GM23338 (cell line): ENCODE measurements around the gene PRPF6. TPM values are rescaled to one million over a fixed set of nuclear protein-coding genes. Genes with fewer than 3 reads are reported as not detected.

Experiments used
- ATAC-seq: fragments of 200-7000 bp; cut with Tn5 transposase; 3 replicates; pipeline ENCODE4 v1.9.1; 2020
- DNase-seq: peaks from one replicate; pipeline ENCODE4 v3.0.0-alpha.2; 2015; ENCODE audit warnings: low spot score
- H2AFZ ChIP-seq: fragments of 200-600 bp; sonication (generic); 2 replicates; pipeline ENCODE4 v1.8.0; 2016; ENCODE audit warnings: antibody characterized with exemption, mild to moderate bottlenecking, moderate library complexity
- H3F3A ChIP-seq: fragments of 200-600 bp; sonication (generic); replicated peaks from 2 replicates; pipeline ENCODE4 v1.8.0; 2017; ENCODE audit warnings: antibody characterized with exemption, mixed run types, low read depth
- H3K27ac ChIP-seq: fragments of 200-600 bp; sonication (generic); 2 replicates; pipeline ENCODE4 v1.6.1; 2016; ENCODE audit warnings: low read depth
- H3K27me3 ChIP-seq: fragments of 200-600 bp; sonication (generic); 2 replicates; pipeline ENCODE4 v1.8.0; 2016; ENCODE audit warnings: mild to moderate bottlenecking, mixed run types, moderate library complexity; ENCODE audit not compliant: insufficient read depth
- H3K36me3 ChIP-seq: fragments of 200-600 bp; sonication (generic); 2 replicates; pipeline ENCODE4 v1.8.0; 2016; ENCODE audit warnings: mild to moderate bottlenecking; ENCODE audit not compliant: insufficient read depth
- H3K4me1 ChIP-seq: fragments of 200-600 bp; sonication (generic); 2 replicates; pipeline ENCODE4 v1.8.0; 2016; ENCODE audit warnings: mild to moderate bottlenecking, moderate library complexity; ENCODE audit not compliant: insufficient read depth
- H3K4me2 ChIP-seq: fragments of 200-600 bp; sonication (generic); 2 replicates; pipeline ENCODE4 v1.7.1; 2017; ENCODE audit warnings: mixed run types
- H3K4me3 ChIP-seq: fragments of 200-600 bp; sonication (generic); 2 replicates; pipeline ENCODE4 v1.6.1; 2016; ENCODE audit warnings: mixed run types
- H3K79me2 ChIP-seq: fragments of 200-600 bp; sonication (generic); replicated peaks from 2 replicates; pipeline ENCODE4 v1.8.0; 2017; ENCODE audit warnings: mild to moderate bottlenecking; ENCODE audit not compliant: insufficient read depth
- H3K9me2 ChIP-seq: fragments of 200-600 bp; sonication (generic); 2 replicates; pipeline ENCODE4 v1.8.0; 2017; ENCODE audit not compliant: insufficient read depth
- H4K20me1 ChIP-seq: fragments of 200-600 bp; sonication (generic); replicated peaks from 2 replicates; pipeline ENCODE4 v1.8.0; 2017; ENCODE audit warnings: mild to moderate bottlenecking; ENCODE audit not compliant: insufficient read depth
- H3K27ac Mint-ChIP-seq: 2 replicates; pipeline ENCODE4 v1.8.0; 2020; ENCODE audit warnings: inconsistent platforms, mild to moderate bottlenecking, moderate library complexity, mixed read lengths
- H3K27me3 Mint-ChIP-seq: 3 replicates; pipeline ENCODE4 v1.8.0; 2022; ENCODE audit warnings: low read depth, mild to moderate bottlenecking, moderate library complexity, mixed read lengths, inconsistent platforms; ENCODE audit not compliant: insufficient read depth, poor library complexity
- H3K36me3 Mint-ChIP-seq: 3 replicates; pipeline ENCODE4 v1.8.0; 2021; ENCODE audit warnings: low read depth, mild to moderate bottlenecking, inconsistent platforms, moderate library complexity, mixed read lengths
- H3K4me1 Mint-ChIP-seq: 3 replicates; pipeline ENCODE4 v1.8.0; 2020; ENCODE audit warnings: mild to moderate bottlenecking, inconsistent platforms, mixed read lengths
- H3K4me3 Mint-ChIP-seq: 3 replicates; pipeline ENCODE4 v1.8.0; 2021; ENCODE audit warnings: moderate library complexity, mild to moderate bottlenecking, inconsistent platforms, mixed read lengths
- H3K9me3 Mint-ChIP-seq: 3 replicates; pipeline ENCODE4 v1.8.0; 2020; ENCODE audit warnings: moderate library complexity, mild to moderate bottlenecking, inconsistent platforms, mixed read lengths
- CREB1 ChIP-seq: fragments of 250-450 bp; sonication (Bioruptor Pico); IDR thresholded peaks from 2 replicates; pipeline ENCODE4 v1.5.0; 2020; ENCODE audit warnings: low read depth, mild to moderate bottlenecking, moderate library complexity
- CTCF ChIP-seq, 2 experiments: fragments of 200-600 bp in 1 of 2; sonication (generic) in 1 of 2; conservative IDR thresholded peaks; 2 replicates each; pipeline versions ENCODE4 v1.5.1 to v1.6.1; 2016 to 2017; ENCODE audit warnings: antibody characterized with exemption in 2 of 2, low read depth in 2 of 2, mild to moderate bottlenecking in 2 of 2, moderate library complexity in 1 of 2
- EZH2 ChIP-seq: fragments of 200-600 bp; sonication (generic); IDR thresholded peaks from one replicate; pipeline ENCODE4 v1.8.0; 2017; ENCODE audit warnings: antibody characterized with exemption, mild to moderate bottlenecking, low read depth; ENCODE audit not compliant: unreplicated experiment
- EZH2phosphoT487 ChIP-seq: fragments of 200-600 bp; sonication (generic); IDR thresholded peaks from one replicate; pipeline ENCODE4 v1.8.1; 2018; ENCODE audit warnings: antibody characterized with exemption; ENCODE audit not compliant: unreplicated experiment
- JUNB ChIP-seq: IDR thresholded peaks from one replicate; pipeline ENCODE4 v1.6.1; 2016; ENCODE audit warnings: antibody characterized with exemption; ENCODE audit not compliant: unreplicated experiment
- NANOG ChIP-seq: IDR thresholded peaks from 2 replicates; pipeline ENCODE4 v1.6.1; 2016; ENCODE audit warnings: antibody characterized with exemption, borderline replicate concordance
- POLR2AphosphoS5 ChIP-seq: IDR thresholded peaks from 2 replicates; pipeline ENCODE4 v1.6.1; 2016; ENCODE audit warnings: antibody characterized with exemption, low read depth
- REST ChIP-seq: IDR thresholded peaks from one replicate; pipeline ENCODE4 v1.6.1; 2018; ENCODE audit warnings: antibody characterized with exemption; ENCODE audit not compliant: unreplicated experiment
- STAT1 ChIP-seq: IDR thresholded peaks from one replicate; pipeline ENCODE4 v1.6.1; 2016; ENCODE audit warnings: antibody characterized with exemption; ENCODE audit not compliant: unreplicated experiment
- ZNF114 ChIP-seq: fragments of 250-450 bp; sonication (Bioruptor Pico); IDR thresholded peaks from 2 replicates; pipeline ENCODE4 v1.5.0; 2020; ENCODE audit warnings: mild to moderate bottlenecking, moderate library complexity
- ZNF331 ChIP-seq: fragments of 250-450 bp; sonication (Bioruptor Pico); IDR thresholded peaks from 2 replicates; pipeline ENCODE4 v1.5.0; 2020; ENCODE audit warnings: low read depth, mild to moderate bottlenecking, moderate library complexity
- polyA plus RNA-seq: library from polyadenylated mRNA; unstranded; fragments of >200 nt; fragmentation: Nextera tagmentation; extraction: Ambion mirVana; gene quantifications from 2 replicates; pipeline ENCODE4 v1.2.1, GENCODE V29; 2016
- total RNA-seq: library from RNA; depleted of rRNA; stranded (reverse); fragments of >200 nt; shearing (Covaris generic); gene quantifications from 2 replicates; pipeline ENCODE4 v1.2.3, GENCODE V29; 2014
- TF ChIP-seq, protein P1 (sequence below): IDR thresholded peaks from 2 replicates; pipeline ENCODE4 v1.6.1; 2016; ENCODE audit warnings: antibody characterized with exemption
- TF ChIP-seq, protein P2 (sequence below): fragments of 250-450 bp; sonication (Bioruptor Pico); IDR thresholded peaks from 2 replicates; pipeline ENCODE4 v1.5.0; 2020; ENCODE audit warnings: mild to moderate bottlenecking, moderate library complexity

Gene PRPF6
- total and polyA plus RNA-seq, 2 experiments from 2014 or later = 53.8 to 79.9 TPM

DNA sequence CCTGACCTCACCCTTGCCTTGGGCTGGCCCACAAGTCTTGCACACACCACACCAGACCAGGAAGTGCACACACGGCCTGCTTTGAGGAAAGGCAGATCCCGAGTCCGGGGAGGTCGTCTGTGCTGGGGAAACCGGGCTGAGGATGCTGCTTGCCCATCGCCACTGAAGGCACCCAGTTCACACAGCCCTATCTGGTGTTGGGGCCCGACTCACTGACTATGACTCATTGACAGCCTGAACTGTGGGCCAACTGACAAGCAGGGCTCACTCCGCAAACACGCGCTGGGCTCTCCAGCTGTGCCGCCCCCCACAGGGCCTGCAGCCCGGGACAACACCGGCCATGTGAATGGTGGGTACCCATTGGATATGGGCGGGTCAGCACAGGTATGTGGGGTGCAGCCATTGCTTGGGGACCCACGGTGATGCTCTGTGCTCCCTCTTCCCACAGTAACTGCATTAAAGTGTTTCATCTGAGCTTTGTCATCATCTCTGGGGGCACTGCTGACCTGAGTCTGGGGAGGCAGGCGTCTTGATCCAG lies 3.1 kb upstream of the PRPF6 start:
- H3K9me3 Mint-ChIP-seq = no peaks in the 10 kb centered on the region; the same call in 1 of the 3 replicates

More for the DNA sequence above, 3.1 kb upstream of the PRPF6 start:
- Histone ChIP-seq H3K9me2 (no peaks in the 10 kb centered on the region), H3K27ac (no peak overlapping the region), H3K4me2 (peak overlapping the region; percentile 86; the same call in 1 of the 2 replicates), H3K79me2 (peaks cover 13% of the 10 kb centered on the region), H4K20me1 (peaks cover 9% of the 10 kb centered on the region; the same call in 1 of the 2 replicates), H3F3A (peaks cover 24% of the 10 kb centered on the region), H3K27me3 (peaks cover 15% of the 10 kb centered on the region), H2AFZ (no peak overlapping the region), H3K4me1 (peaks cover 18% of the 10 kb centered on the region), H3K4me3 (peak overlapping the region; percentile 98), H3K36me3 (no peaks in the 10 kb centered on the region)
- peaks cover 38% of the 10 kb centered on the region for H3K4me1 Mint-ChIP-seq
- peaks cover 26% of the 10 kb centered on the region for H3K27me3 Mint-ChIP-seq
- peaks cover 9% of the 10 kb centered on the region; the same call in 1 of the 3 replicates for H3K36me3 Mint-ChIP-seq
- ATAC-seq = no peak
- peak overlapping the region; percentile 79 for H3K4me3 Mint-ChIP-seq
- no peak for DNase-seq
- no peak overlapping the region for H3K27ac Mint-ChIP-seq
- TF ChIP-seq NANOG (no peak), EZH2phosphoT487 (no peak), CTCF (conservative IDR thresholded peaks at IDR 0.05; ENCODE audit: low read depth in 2 of 2) (no peak), EZH2 (no peak), POLR2AphosphoS5 (no peak), ZNF114 (CRISPR knock-in tag) (no peak), STAT1 (no peak), JUNB (no peak), CREB1 (CRISPR knock-in tag) (no peak), REST (no peak), ZNF331 (CRISPR knock-in tag) (no peak)
- TF ChIP-seq, protein P1, sequence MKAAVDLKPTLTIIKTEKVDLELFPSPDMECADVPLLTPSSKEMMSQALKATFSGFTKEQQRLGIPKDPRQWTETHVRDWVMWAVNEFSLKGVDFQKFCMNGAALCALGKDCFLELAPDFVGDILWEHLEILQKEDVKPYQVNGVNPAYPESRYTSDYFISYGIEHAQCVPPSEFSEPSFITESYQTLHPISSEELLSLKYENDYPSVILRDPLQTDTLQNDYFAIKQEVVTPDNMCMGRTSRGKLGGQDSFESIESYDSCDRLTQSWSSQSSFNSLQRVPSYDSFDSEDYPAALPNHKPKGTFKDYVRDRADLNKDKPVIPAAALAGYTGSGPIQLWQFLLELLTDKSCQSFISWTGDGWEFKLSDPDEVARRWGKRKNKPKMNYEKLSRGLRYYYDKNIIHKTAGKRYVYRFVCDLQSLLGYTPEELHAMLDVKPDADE = no peak
- TF ChIP-seq, protein P2, sequence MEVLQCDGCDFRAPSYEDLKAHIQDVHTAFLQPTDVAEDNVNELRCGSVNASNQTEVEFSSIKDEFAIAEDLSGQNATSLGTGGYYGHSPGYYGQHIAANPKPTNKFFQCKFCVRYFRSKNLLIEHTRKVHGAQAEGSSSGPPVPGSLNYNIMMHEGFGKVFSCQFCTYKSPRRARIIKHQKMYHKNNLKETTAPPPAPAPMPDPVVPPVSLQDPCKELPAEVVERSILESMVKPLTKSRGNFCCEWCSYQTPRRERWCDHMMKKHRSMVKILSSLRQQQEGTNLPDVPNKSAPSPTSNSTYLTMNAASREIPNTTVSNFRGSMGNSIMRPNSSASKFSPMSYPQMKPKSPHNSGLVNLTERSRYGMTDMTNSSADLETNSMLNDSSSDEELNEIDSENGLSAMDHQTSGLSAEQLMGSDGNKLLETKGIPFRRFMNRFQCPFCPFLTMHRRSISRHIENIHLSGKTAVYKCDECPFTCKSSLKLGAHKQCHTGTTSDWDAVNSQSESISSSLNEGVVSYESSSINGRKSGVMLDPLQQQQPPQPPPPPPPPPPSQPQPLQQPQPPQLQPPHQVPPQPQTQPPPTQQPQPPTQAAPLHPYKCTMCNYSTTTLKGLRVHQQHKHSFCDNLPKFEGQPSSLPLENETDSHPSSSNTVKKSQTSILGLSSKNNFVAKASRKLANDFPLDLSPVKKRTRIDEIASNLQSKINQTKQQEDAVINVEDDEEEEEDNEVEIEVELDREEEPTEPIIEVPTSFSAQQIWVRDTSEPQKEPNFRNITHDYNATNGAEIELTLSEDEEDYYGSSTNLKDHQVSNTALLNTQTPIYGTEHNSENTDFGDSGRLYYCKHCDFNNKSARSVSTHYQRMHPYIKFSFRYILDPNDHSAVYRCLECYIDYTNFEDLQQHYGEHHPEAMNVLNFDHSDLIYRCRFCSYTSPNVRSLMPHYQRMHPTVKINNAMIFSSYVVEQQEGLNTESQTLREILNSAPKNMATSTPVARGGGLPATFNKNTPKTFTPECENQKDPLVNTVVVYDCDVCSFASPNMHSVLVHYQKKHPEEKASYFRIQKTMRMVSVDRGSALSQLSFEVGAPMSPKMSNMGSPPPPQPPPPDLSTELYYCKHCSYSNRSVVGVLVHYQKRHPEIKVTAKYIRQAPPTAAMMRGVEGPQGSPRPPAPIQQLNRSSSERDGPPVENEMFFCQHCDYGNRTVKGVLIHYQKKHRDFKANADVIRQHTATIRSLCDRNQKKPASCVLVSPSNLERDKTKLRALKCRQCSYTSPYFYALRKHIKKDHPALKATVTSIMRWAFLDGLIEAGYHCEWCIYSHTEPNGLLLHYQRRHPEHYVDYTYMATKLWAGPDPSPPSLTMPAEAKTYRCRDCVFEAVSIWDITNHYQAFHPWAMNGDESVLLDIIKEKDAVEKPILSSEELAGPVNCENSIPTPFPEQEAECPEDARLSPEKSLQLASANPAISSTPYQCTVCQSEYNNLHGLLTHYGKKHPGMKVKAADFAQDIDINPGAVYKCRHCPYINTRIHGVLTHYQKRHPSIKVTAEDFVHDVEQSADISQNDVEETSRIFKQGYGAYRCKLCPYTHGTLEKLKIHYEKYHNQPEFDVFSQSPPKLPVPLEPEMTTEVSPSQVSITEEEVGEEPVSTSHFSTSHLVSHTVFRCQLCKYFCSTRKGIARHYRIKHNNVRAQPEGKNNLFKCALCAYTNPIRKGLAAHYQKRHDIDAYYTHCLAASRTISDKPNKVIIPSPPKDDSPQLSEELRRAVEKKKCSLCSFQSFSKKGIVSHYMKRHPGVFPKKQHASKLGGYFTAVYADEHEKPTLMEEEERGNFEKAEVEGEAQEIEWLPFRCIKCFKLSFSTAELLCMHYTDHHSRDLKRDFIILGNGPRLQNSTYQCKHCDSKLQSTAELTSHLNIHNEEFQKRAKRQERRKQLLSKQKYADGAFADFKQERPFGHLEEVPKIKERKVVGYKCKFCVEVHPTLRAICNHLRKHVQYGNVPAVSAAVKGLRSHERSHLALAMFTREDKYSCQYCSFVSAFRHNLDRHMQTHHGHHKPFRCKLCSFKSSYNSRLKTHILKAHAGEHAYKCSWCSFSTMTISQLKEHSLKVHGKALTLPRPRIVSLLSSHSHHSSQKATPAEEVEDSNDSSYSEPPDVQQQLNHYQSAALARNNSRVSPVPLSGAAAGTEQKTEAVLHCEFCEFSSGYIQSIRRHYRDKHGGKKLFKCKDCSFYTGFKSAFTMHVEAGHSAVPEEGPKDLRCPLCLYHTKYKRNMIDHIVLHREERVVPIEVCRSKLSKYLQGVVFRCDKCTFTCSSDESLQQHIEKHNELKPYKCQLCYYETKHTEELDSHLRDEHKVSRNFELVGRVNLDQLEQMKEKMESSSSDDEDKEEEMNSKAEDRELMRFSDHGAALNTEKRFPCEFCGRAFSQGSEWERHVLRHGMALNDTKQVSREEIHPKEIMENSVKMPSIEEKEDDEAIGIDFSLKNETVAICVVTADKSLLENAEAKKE (CRISPR knock-in tag) = no peak
